Mesenchymal stem cell (in vitro differentiated cells and primary cell): ENCODE measurements around the gene MDM1.

ENCODE experiments used
- DNase-seq: peaks from one replicate; pipeline ENCODE4 v3.0.0-alpha.2; 2013
- H2AFZ ChIP-seq: one replicate; pipeline ENCODE4 v1.6.1; 2013; ENCODE audit warnings: low read depth, mild to moderate bottlenecking, control low read depth, inconsistent platforms, low read length, moderate library complexity
- H2AK5ac ChIP-seq: 2 replicates; pipeline ENCODE4 v1.6.1; 2013; ENCODE audit warnings: low read length, moderate library complexity, mild to moderate bottlenecking, inconsistent platforms; ENCODE audit not compliant: severe bottlenecking
- H2BK120ac ChIP-seq: one replicate; pipeline ENCODE4 v1.6.1; 2013; ENCODE audit warnings: low read depth, mild to moderate bottlenecking, inconsistent platforms, low read length, moderate library complexity
- H2BK12ac ChIP-seq, 2 experiments: one replicate each; pipeline ENCODE4 v1.6.1; 2013; ENCODE audit warnings: inconsistent platforms in 2 of 2, low read length in 2 of 2, mild to moderate bottlenecking in 2 of 2, moderate library complexity in 2 of 2, control low read depth in 1 of 2
- H2BK15ac ChIP-seq: one replicate; pipeline ENCODE4 v1.6.1; 2013; ENCODE audit warnings: mild to moderate bottlenecking, low read depth, inconsistent platforms; ENCODE audit not compliant: poor library complexity, severe bottlenecking
- H2BK5ac ChIP-seq: 2 replicates; pipeline ENCODE4 v1.6.1; 2013; ENCODE audit warnings: low read depth, mild to moderate bottlenecking, low read length, control low read depth, inconsistent platforms; ENCODE audit not compliant: poor library complexity, severe bottlenecking
- H3K14ac ChIP-seq, 2 experiments: one replicate each; pipeline ENCODE4 v1.6.1; 2013; ENCODE audit warnings: inconsistent platforms in 2 of 2, low read length in 2 of 2, control low read depth in 1 of 2, mild to moderate bottlenecking in 1 of 2, moderate library complexity in 1 of 2
- H3K18ac ChIP-seq, 2 experiments: one replicate each; pipeline ENCODE4 v1.6.1; 2013; ENCODE audit warnings: inconsistent platforms in 2 of 2, low read length in 2 of 2, control low read depth in 1 of 2, low read depth in 1 of 2, mild to moderate bottlenecking in 1 of 2
- H3K23ac ChIP-seq, 2 experiments: one replicate each; pipeline ENCODE4 v1.6.1; 2013; ENCODE audit warnings: inconsistent platforms in 2 of 2, low read length in 2 of 2, mild to moderate bottlenecking in 2 of 2, moderate library complexity in 2 of 2, control low read depth in 1 of 2
- H3K27ac ChIP-seq: 2 replicates; pipeline ENCODE4 v1.5.1; 2013; ENCODE audit warnings: mild to moderate bottlenecking, moderate library complexity, low read length, control low read depth, inconsistent platforms; ENCODE audit not compliant: poor library complexity, severe bottlenecking
- H3K27me3 ChIP-seq, 2 experiments: 2 replicates each; pipeline versions ENCODE4 v1.6.1 to v1.7.0; 2013; ENCODE audit warnings: low read length in 2 of 2, mild to moderate bottlenecking in 2 of 2, moderate library complexity in 2 of 2, control low read depth in 1 of 2, inconsistent platforms in 1 of 2; ENCODE audit not compliant: control insufficient read depth in 1 of 2, insufficient read depth in 1 of 2
- H3K36me3 ChIP-seq, 2 experiments: 2 replicates each; pipeline versions ENCODE4 v1.6.1 to v1.7.0; 2013; ENCODE audit warnings: low read length in 2 of 2, control low read depth in 1 of 2, inconsistent platforms in 1 of 2, low read depth in 1 of 2, mild to moderate bottlenecking in 1 of 2; ENCODE audit not compliant: insufficient read depth in 2 of 2, control insufficient read depth in 1 of 2
- H3K4ac ChIP-seq, 2 experiments: one replicate each; pipeline ENCODE4 v1.6.1; 2013; ENCODE audit warnings: inconsistent platforms in 2 of 2, low read length in 2 of 2, mild to moderate bottlenecking in 2 of 2, moderate library complexity in 2 of 2, control low read depth in 1 of 2, low read depth in 1 of 2
- H3K4me1 ChIP-seq: 2 replicates; pipeline ENCODE4 v1.6.1; 2013; ENCODE audit warnings: low read depth, low read length, control low read depth; ENCODE audit not compliant: control insufficient read depth, insufficient read depth
- H3K4me2 ChIP-seq: 2 replicates; pipeline ENCODE4 v1.6.1; 2013; ENCODE audit warnings: low read length, mild to moderate bottlenecking, inconsistent platforms; ENCODE audit not compliant: poor library complexity, severe bottlenecking
- H3K4me3 ChIP-seq, 2 experiments: 2 replicates each; pipeline versions ENCODE4 v1.5.1 to v1.7.0; 2013; ENCODE audit warnings: low read length in 2 of 2, mild to moderate bottlenecking in 2 of 2, control low read depth in 1 of 2, low read depth in 1 of 2; ENCODE audit not compliant: insufficient read depth in 1 of 2
- H3K79me1 ChIP-seq: replicated peaks from 2 replicates; pipeline ENCODE4 v1.6.1; 2013; ENCODE audit warnings: mild to moderate bottlenecking, control low read depth, low read length, inconsistent platforms; ENCODE audit not compliant: poor library complexity, severe bottlenecking
- H3K9ac ChIP-seq: 2 replicates; pipeline ENCODE4 v1.7.0; 2013; ENCODE audit warnings: mild to moderate bottlenecking, low read length, moderate library complexity
- H3K9me3 ChIP-seq: 2 replicates; pipeline ENCODE4 v1.7.0; 2013; ENCODE audit warnings: mild to moderate bottlenecking, low read length; ENCODE audit not compliant: control insufficient read depth
- H4K8ac ChIP-seq: one replicate; pipeline ENCODE4 v1.6.1; 2013; ENCODE audit warnings: inconsistent platforms, mild to moderate bottlenecking, low read length, moderate library complexity
- H4K91ac ChIP-seq: one replicate; pipeline ENCODE4 v1.6.1; 2013; ENCODE audit warnings: mild to moderate bottlenecking, low read length, inconsistent platforms
- WGBS: methylation state at CpG from one replicate; pipeline ENCODE4 v1.1.7; 2013; ENCODE audit warnings: mixed read lengths; 5-methylcytosine and 5-hydroxymethylcytosine counted together

MDM1 gene

GRCh38 chr12:68297929-68298328, 34.2 kb downstream of the MDM1 start:
- Histone ChIP-seq H3K18ac (no peak overlapping the region), H2BK120ac (no peak overlapping the region), H3K27me3 (no peaks in the 10 kb centered on the region), H2AK5ac (no peak overlapping the region), H3K36me3 (peaks cover 7 to 20% of the 10 kb centered on the region in 2 experiments), H4K91ac (no peak overlapping the region), H2BK5ac (no peak overlapping the region), H3K9me3 (peaks cover 8% of the 10 kb centered on the region), H3K27ac (no peak overlapping the region), H3K23ac (no peak overlapping the region), H3K4me3 (no peak overlapping the region), H3K9ac (no peak overlapping the region), H3K4ac (no peak overlapping the region), H3K4me2 (no peak overlapping the region), H2AFZ (no peak overlapping the region), H4K8ac (no peak overlapping the region), H3K14ac (no peak overlapping the region), H3K79me1 (peaks cover 10% of the 10 kb centered on the region), H2BK15ac (no peak overlapping the region), H2BK12ac (no peak overlapping the region), H3K4me1 (no peaks in the 10 kb centered on the region)
- 98% methylated on average over 4 of the region's 4 CpGs for WGBS
- no peak for DNase-seq

GRCh38 chr12:68294251-68294650, 37.9 kb downstream of the MDM1 start:
- H3K4me2 ChIP-seq: no peak overlapping the region
- no peaks in the 10 kb centered on the region for H3K9me3 ChIP-seq
- H2BK5ac ChIP-seq: no peak overlapping the region
- H2BK120ac ChIP-seq: no peak overlapping the region
- H2BK15ac ChIP-seq: no peak overlapping the region
- H3K18ac ChIP-seq: no peak overlapping the region
- H3K4ac ChIP-seq: no peak overlapping the region
- peaks cover 10% of the 10 kb centered on the region for H3K79me1 ChIP-seq
- H3K4me1 ChIP-seq: no peaks in the 10 kb centered on the region
- DNase-seq: no peak
- no peak overlapping the region for H3K27ac ChIP-seq
- H3K36me3 ChIP-seq: peaks cover 4 to 7% of the 10 kb centered on the region in 2 experiments
- H2BK12ac ChIP-seq: no peak overlapping the region
- H4K91ac ChIP-seq: no peak overlapping the region
- H3K14ac ChIP-seq: no peak overlapping the region
- WGBS: 100% methylated on average over 1 of the region's 2 CpGs
- H2AK5ac ChIP-seq: no peak overlapping the region
- H3K23ac ChIP-seq: no peak overlapping the region
- no peak overlapping the region for H4K8ac ChIP-seq
- no peak overlapping the region for H3K9ac ChIP-seq
- no peaks in the 10 kb centered on the region for H3K27me3 ChIP-seq
- H2AFZ ChIP-seq: no peak overlapping the region
- H3K4me3 ChIP-seq: no peak overlapping the region

GRCh38 chr12:68293347-68293746, 38.8 kb downstream of the MDM1 start:
- no peak overlapping the region for H2BK15ac ChIP-seq
- H3K23ac ChIP-seq: no peak overlapping the region
- no peak overlapping the region for H3K4me2 ChIP-seq
- no peak overlapping the region for H3K27ac ChIP-seq
- no peak overlapping the region for H3K4me3 ChIP-seq
- H4K8ac ChIP-seq: no peak overlapping the region
- no peak for DNase-seq
- H3K36me3 ChIP-seq: peaks cover 1 to 5% of the 10 kb centered on the region in 2 experiments
- H3K4me1 ChIP-seq: no peaks in the 10 kb centered on the region
- no peak overlapping the region for H3K4ac ChIP-seq
- H4K91ac ChIP-seq: no peak overlapping the region
- H2AK5ac ChIP-seq: no peak overlapping the region
- H2BK120ac ChIP-seq: no peak overlapping the region
- H3K18ac ChIP-seq: no peak overlapping the region
- H2AFZ ChIP-seq: no peak overlapping the region
- no peak overlapping the region for H3K9ac ChIP-seq
- H3K14ac ChIP-seq: no peak overlapping the region
- no peak overlapping the region for H2BK5ac ChIP-seq
- no peaks in the 10 kb centered on the region for H3K9me3 ChIP-seq
- H3K79me1 ChIP-seq: peaks cover 8% of the 10 kb centered on the region
- H2BK12ac ChIP-seq: no peak overlapping the region
- H3K27me3 ChIP-seq: no peaks in the 10 kb centered on the region

GRCh38 chr12:68292151-68292943, 39.8 kb downstream of the MDM1 start:
- H2AK5ac ChIP-seq: no peak overlapping the region
- H3K4me2 ChIP-seq: no peak overlapping the region
- no peak overlapping the region for H2BK15ac ChIP-seq
- no peaks in the 10 kb centered on the region for H3K36me3 ChIP-seq
- H3K14ac ChIP-seq: no peak overlapping the region
- H2AFZ ChIP-seq: no peak overlapping the region
- 96% methylated on average over 7 of the region's 9 CpGs for WGBS
- no peak overlapping the region for H3K4ac ChIP-seq
- no peaks in the 10 kb centered on the region for H3K4me1 ChIP-seq
- H3K4me3 ChIP-seq: no peak overlapping the region
- DNase-seq: no peak
- H2BK12ac ChIP-seq: no peak overlapping the region
- H3K79me1 ChIP-seq: peaks cover under 1% of the 10 kb centered on the region
- no peak overlapping the region for H4K91ac ChIP-seq
- no peak overlapping the region for H2BK5ac ChIP-seq
- H4K8ac ChIP-seq: no peak overlapping the region
- no peak overlapping the region for H3K9ac ChIP-seq
- no peak overlapping the region for H3K27ac ChIP-seq
- H3K23ac ChIP-seq: no peak overlapping the region
- H2BK120ac ChIP-seq: no peak overlapping the region
- H3K27me3 ChIP-seq: no peaks in the 10 kb centered on the region
- H3K9me3 ChIP-seq: no peaks in the 10 kb centered on the region
- H3K18ac ChIP-seq: no peak overlapping the region
